GM13976 (cell line): ENCODE measurements around the gene TEX53.

Source experiments
- DNase-seq: peaks from one replicate; pipeline ENCODE4 v3.0.0; 2012; ENCODE audit warnings: low spot score
- in situ Hi-C: fragments of 300-500 bp; cut with MboI; formaldehyde crosslinking; loops from one replicate; pipeline ENCODE4 v1.12.0; 2022; ENCODE audit warnings: low sequenced_read_pairs, mixed read lengths, inconsistent platforms; ENCODE audit not compliant: unreplicated experiment
- TF ChIP-seq, protein P1 (sequence below): IDR thresholded peaks from 2 replicates; pipeline ENCODE4 v1.5.1; 2012; ENCODE audit warnings: borderline replicate concordance, mild to moderate bottlenecking; ENCODE audit not compliant: insufficient read depth; ENCODE audit errors: extremely low read depth, missing control alignments, control extremely low read depth

The TEX53 gene

DNA sequence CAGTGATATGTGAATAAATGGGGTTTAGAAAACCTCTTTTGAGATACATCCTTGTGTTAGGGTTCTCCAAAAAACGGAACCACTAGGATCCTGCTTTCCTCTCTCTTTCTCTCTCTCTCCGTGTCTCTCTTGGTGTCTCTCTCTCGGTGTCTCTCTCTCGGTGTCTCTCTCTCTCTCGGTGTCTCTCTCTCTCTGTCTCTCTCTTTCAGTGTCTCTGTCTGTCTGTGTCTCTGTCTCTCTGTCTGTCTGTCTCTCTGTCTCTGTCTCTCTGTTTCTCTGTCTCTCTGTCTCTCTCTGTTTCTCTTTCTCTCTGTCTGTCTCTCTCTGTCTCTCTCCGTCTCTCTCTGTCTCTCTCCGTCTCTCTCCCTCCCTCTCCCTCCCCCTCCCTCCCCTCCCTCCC, 32.2 kb upstream of the TEX53 start:
- no peak for DNase-seq
- in situ Hi-C loops, result loop anchor here (10.0 to 25.0 kb wide), 3 partner anchors 45 to 822 kb away; no protein-coding TSS in a partner anchor
- TF ChIP-seq, protein P1, sequence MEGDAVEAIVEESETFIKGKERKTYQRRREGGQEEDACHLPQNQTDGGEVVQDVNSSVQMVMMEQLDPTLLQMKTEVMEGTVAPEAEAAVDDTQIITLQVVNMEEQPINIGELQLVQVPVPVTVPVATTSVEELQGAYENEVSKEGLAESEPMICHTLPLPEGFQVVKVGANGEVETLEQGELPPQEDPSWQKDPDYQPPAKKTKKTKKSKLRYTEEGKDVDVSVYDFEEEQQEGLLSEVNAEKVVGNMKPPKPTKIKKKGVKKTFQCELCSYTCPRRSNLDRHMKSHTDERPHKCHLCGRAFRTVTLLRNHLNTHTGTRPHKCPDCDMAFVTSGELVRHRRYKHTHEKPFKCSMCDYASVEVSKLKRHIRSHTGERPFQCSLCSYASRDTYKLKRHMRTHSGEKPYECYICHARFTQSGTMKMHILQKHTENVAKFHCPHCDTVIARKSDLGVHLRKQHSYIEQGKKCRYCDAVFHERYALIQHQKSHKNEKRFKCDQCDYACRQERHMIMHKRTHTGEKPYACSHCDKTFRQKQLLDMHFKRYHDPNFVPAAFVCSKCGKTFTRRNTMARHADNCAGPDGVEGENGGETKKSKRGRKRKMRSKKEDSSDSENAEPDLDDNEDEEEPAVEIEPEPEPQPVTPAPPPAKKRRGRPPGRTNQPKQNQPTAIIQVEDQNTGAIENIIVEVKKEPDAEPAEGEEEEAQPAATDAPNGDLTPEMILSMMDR, result no peak

DNA sequence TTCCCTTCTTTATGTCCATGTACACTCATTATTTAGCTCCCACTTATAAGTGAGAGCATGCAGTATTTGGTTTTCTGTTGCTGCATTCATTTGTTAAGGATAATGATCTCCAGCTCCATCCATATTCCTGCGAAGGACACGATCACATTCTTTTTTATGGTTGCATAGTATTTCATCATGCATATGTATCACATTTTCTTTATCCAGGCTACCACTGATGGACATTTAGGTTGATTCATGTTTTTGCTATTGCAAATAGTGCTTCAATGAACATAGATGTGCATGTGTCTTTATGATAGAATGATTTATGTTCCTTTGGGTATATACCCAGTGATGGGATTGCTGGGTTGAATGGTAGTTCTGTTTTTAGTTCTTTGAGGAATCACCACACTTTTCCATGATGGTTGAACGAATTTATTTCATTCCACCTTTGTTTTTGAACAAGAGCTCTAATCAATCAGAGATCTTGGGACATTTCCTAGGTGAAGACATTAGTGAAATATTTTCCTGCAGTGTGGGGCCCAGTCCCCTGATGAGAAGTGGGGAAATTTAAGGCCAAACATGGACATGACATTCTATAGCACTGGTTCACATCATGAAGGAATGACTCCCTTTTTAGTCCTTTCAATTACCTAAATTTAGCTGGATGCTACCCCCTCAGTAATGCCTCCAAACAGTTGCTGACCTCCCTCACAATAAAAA, 31.5 kb upstream of the TEX53 start:
- TF ChIP-seq, protein P1, result no peak
- in situ Hi-C loops, result loop anchor here (10.0 to 25.0 kb wide), 3 partner anchors 46 to 823 kb away; no protein-coding TSS in a partner anchor
- DNase-seq, result no peak

DNA sequence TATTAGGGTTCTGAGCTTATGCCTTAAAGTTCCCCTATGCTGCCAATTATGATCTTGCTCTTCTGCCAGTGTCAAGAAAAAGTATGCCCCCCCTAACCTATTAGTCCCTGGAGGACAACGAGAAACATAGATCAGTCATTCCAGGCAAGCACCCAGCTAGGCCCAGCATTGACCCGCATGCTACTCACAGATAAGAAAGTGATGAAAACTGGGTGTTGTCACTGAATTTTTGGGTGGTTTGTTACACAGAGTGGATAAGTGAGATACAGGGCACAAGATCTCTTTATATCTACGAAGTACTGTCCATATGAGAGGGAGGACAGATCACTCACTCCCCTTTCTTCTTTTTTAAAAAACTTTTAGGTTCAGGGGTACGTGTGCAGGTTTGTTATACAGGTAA, 30.8 kb upstream of the TEX53 start:
- TF ChIP-seq, protein P1, result no peak
- no peak for DNase-seq
- in situ Hi-C loops, result loop anchor here (10.0 to 25.0 kb wide), 3 partner anchors 46 to 824 kb away; no protein-coding TSS in a partner anchor

DNA sequence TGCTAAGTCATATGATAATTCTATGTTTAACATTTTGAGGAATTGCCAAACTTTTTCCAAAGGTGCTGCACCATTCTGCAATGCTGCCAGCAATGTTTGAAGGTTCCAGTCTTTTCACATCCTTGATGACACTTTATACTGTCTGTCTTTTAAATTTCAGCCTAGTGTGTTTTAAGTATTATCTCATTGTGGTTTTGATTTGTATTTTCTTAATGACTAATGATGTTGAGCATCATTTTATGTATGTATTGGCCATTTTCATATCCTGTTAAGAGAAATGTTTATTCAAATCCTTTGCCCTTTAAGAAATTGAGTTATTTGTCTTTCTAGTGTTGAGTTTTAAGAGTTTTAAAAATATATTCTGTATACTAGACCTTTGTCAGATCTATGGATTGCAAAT, 29.4 kb upstream of the TEX53 start:
- in situ Hi-C loops, result loop anchor here (10.0 to 25.0 kb wide), 3 partner anchors 48 to 825 kb away; no protein-coding TSS in a partner anchor
- TF ChIP-seq, protein P1, result no peak
- no peak for DNase-seq

DNA sequence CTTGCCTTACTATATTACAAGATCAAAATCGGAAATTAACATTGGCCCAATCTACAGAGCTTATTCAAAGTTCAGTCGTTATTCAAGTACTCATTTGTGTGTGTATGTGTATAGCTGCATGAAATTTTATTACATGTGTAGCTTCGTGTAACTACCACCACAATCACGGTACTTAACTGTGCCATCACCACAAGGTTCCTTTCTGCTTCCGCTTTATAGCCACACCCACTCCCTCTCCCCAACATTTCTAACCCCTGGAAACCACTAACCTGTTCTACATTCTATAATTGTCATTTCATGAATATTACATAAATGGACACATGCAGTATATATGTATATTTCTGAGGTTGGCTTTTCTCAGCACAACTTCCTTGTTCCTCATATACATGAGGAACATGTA, 28.3 kb upstream of the TEX53 start:
- in situ Hi-C loops, result loop anchor here (10.0 to 25.0 kb wide), 3 partner anchors 49 to 826 kb away; no protein-coding TSS in a partner anchor

DNA sequence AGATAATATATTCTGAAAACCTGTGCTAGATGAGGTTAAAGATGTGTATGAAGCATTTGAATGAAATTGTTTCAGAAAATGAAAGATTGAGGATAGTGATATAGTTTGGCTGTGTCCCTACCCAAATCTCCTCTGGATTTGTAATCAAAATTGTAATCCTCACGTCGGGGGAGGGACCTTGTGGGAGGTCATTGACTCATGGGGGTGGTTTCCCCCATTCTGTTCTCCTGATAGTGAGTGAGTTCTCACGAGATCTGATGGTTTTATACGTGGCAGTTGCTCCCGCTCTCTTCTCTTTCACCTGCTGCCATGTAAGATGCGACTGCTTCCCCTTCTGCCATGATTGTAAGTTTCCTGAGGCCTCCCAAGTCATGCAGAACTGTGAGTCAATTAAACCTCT, 26.4 kb upstream of the TEX53 start:
- TF ChIP-seq, protein P1, result no peak
- in situ Hi-C loops, result loop anchor here (5.0 to 25.0 kb wide), 4 partner anchors 51 to 828 kb away; no protein-coding TSS in a partner anchor
- DNase-seq, result no peak

More for the DNA sequence above, 28.3 kb upstream of the TEX53 start:
- TF ChIP-seq, protein P1, result no peak
- no peak for DNase-seq
